Astrocyte of the cerebellum (primary cell): Measurements from ENCODE around the gene NSFL1C.

ENCODE experiments used
- DNase-seq: peaks from one replicate; pipeline ENCODE4 v3.0.0-alpha.2; 2011; ENCODE audit warnings: low read depth
- H3K4me3 ChIP-seq: 2 replicates; pipeline ENCODE4 v1.5.1; 2011; ENCODE audit warnings: mild to moderate bottlenecking, low read depth, low read length, moderate library complexity
- in situ Hi-C: cut with HindIII; loops from 2 replicates; pipeline ENCODE4 v1.10.0; 2017; ENCODE audit warnings: low sequenced_read_pairs
- TF ChIP-seq, protein P1 (sequence below): IDR thresholded peaks from 2 replicates; pipeline ENCODE4 v1.5.1; 2012; ENCODE audit warnings: low read length, low read depth, moderate library complexity, mild to moderate bottlenecking; ENCODE audit errors: missing control alignments

NSFL1C gene

GRCh38 chr20:1462001-1462400 is 4.6 kb downstream of the NSFL1C start:
- TF ChIP-seq, protein P1, sequence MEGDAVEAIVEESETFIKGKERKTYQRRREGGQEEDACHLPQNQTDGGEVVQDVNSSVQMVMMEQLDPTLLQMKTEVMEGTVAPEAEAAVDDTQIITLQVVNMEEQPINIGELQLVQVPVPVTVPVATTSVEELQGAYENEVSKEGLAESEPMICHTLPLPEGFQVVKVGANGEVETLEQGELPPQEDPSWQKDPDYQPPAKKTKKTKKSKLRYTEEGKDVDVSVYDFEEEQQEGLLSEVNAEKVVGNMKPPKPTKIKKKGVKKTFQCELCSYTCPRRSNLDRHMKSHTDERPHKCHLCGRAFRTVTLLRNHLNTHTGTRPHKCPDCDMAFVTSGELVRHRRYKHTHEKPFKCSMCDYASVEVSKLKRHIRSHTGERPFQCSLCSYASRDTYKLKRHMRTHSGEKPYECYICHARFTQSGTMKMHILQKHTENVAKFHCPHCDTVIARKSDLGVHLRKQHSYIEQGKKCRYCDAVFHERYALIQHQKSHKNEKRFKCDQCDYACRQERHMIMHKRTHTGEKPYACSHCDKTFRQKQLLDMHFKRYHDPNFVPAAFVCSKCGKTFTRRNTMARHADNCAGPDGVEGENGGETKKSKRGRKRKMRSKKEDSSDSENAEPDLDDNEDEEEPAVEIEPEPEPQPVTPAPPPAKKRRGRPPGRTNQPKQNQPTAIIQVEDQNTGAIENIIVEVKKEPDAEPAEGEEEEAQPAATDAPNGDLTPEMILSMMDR, result no peak
- in situ Hi-C loops, result no loop called here
- no peak overlapping the region for H3K4me3 ChIP-seq
- no peak for DNase-seq

DNA sequence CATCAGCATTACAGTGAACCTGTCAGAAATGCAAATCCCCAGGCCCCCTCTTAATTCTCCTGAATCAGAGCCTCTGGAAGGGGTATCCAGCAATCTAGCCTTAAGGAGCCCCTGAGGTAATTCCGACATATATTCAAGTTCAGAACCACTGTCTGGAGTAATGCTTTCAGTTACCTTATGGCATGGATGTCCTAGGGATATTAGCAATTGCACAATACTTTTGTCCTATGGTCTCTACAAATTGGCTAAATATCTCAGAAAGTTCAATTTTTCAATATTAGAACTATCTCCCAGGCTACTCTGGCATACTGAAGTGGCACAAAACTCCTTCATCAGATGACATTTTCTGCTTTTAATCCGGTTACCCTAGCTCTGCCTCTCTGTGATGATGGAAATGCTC is 6.4 kb downstream of the NSFL1C start:
- TF ChIP-seq, protein P1, result no peak
- in situ Hi-C loops, result no loop called here
- DNase-seq, result no peak
- no peak overlapping the region for H3K4me3 ChIP-seq

DNA sequence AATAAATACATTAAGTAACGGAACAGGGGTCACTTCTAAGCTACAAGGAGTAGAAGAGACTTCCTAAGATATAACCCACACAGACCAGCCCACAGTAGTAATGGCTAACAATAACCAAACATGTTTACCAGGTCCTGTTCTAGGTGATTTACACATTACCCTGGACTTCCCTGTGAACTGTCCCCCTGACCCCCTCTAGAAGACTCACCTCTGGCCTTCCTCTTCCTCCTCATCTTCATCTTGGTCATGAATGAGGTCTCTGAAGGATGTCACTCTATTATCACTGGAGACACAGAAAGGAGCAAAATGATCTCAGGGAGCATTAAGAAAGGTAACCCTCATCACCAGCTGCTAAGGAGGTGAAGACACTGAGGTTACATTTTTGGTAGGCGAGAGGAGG is 8.7 kb downstream of the NSFL1C start:
- in situ Hi-C loops, result no loop called here
- no peak overlapping the region for H3K4me3 ChIP-seq
- DNase-seq, result no peak
- TF ChIP-seq, protein P1, result no peak

DNA sequence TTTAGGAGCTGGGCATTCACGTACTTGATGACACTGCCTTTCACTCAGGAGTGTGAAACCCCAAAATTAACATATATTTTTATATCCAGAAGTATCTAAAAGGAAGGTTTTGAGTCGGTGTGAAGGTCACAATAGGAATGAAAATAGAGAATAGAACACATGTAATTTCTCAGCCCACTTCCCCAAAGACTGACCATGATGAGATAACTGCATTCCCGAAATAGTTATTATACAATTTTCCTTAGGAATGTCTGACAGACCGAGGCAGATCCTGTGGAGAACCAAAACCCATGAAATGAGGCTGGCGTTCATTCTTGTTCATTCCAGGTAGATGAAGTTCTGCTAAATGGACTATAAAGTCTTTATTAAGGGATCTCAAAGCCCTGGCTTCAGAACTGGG is 10.3 kb downstream of the NSFL1C start:
- DNase-seq, result peak; percentile 75
- TF ChIP-seq, protein P1, result no peak
- in situ Hi-C loops, result no loop called here
- H3K4me3 ChIP-seq, result no peak overlapping the region

GRCh38 chr20:1450926-1451491 is 15.6 kb downstream of the NSFL1C start:
- H3K4me3 ChIP-seq, result no peak overlapping the region
- TF ChIP-seq, protein P1, result no peak
- in situ Hi-C loops, result loop anchor here (5.0 kb wide), 1 partner anchor 59 kb away; the partner anchor contains the start of gene FKBP1A
- DNase-seq, result no peak

DNA sequence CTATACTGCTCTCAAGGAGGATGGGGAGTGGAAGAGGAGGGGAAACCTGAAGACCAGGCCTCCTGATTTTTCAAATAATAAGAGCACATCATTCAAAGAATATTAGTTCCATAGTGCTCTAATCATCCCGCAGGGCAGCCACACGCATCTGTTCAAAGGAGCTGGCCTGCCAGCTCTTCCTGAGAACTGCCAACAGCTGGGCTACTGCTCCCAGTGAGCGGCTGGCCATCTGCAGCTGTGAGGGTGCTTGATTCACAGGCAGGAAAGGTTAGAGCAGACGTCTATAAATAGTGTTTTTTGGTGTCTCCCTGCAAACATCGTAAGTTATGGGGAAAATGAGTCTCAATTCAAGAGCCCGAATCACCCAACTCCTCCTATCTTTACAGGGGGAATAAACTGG is 17.3 kb downstream of the NSFL1C start:
- H3K4me3 ChIP-seq, result no peak overlapping the region
- in situ Hi-C loops, result no loop called here
- TF ChIP-seq, protein P1, result no peak
- DNase-seq, result no peak

- in situ Hi-C loops, result no loop called here
- H3K4me3 ChIP-seq, result no peak overlapping the region
- no peak for DNase-seq
- TF ChIP-seq, protein P1, result no peak
These were observed 18.5 kb downstream of the NSFL1C start for GRCh38 chr20:1448081-1448620.
